GM12878 (cell line): ENCODE results near the gene FANCI. TPM values are rescaled to one million over a fixed set of nuclear protein-coding genes. Genes with fewer than 3 reads are reported as not detected.

Source experiments
- ATAC-seq: fragments of 200-7000 bp; cut with Tn5 transposase; 3 replicates; pipeline ENCODE4 v1.9.1; 2020; ENCODE audit warnings: mild to moderate bottlenecking, moderate library complexity
- BruUV-seq: library from RNA; stranded (reverse); fragments of 400-500 nt; replicated peaks from 2 replicates; lab custom pipeline; 2021; lab: Mats Ljungman, UMichigan
- CTCF ChIA-PET: fragments of 300-600 bp; sonication (Branson Sonifier 250); formaldehyde crosslinking; extraction: SDS; loops from one replicate; lab custom pipeline; 2021; ENCODE audit warnings: inconsistent platforms; lab: Yijun Ruan, JAX
- POLR2A ChIA-PET: fragments of 350-600 bp; formaldehyde crosslinking; extraction: SDS; loops from one replicate; lab custom pipeline; 2021; ENCODE audit warnings: inconsistent platforms; lab: Charles Lee
- RAD21 ChIA-PET: fragments of 300-600 bp; sonication (Branson Sonifier 250); formaldehyde crosslinking; loops from one replicate; lab custom pipeline; 2023; ENCODE audit warnings: antibody characterized with exemption; ENCODE audit not compliant: unreplicated experiment; lab: Charles Lee
- SMC1A ChIA-PET: fragments of 300-600 bp; sonication (Branson Sonifier 250); formaldehyde crosslinking; loops from one replicate; lab custom pipeline; 2023; ENCODE audit not compliant: unreplicated experiment, uncharacterized antibody; lab: Charles Lee
- DNase-seq: peaks from one replicate; pipeline ENCODE4 v3.0.0-alpha.2; 2011; ENCODE audit warnings: low read depth, low spot score
- FAIRE-seq: peaks from 3 replicates; lab custom pipeline; 2011; peaks lifted over from hg19 to GRCh38; lab: Jason Lieb, UNC
- H2AFZ ChIP-seq: 2 replicates; pipeline ENCODE4 v1.6.0; 2011; ENCODE audit warnings: low read depth, low read length, control low read depth; ENCODE audit not compliant: control insufficient read depth
- H3K27ac ChIP-seq: 2 replicates; pipeline ENCODE4 v1.5.1; 2011; ENCODE audit warnings: control low read depth; ENCODE audit not compliant: control insufficient read depth, insufficient read depth
- H3K27me3 ChIP-seq, 2 experiments: replicated peaks in 1 of 2; 2 replicates each; pipeline versions ENCODE4 v1.6.0 to v1.6.1; 2011; ENCODE audit warnings: low read length in 1 of 2; ENCODE audit not compliant: control insufficient read depth in 2 of 2, insufficient read depth in 2 of 2
- H3K36me3 ChIP-seq, 2 experiments: 2 replicates each; pipeline ENCODE4 v1.5.1; 2011; ENCODE audit warnings: low read length in 1 of 2; ENCODE audit not compliant: control insufficient read depth in 2 of 2, insufficient read depth in 2 of 2
- H3K4me1 ChIP-seq: 2 replicates; pipeline ENCODE4 v1.6.1; 2011; ENCODE audit warnings: mild to moderate bottlenecking, low read length, moderate library complexity, mixed read lengths; ENCODE audit not compliant: control insufficient read depth, insufficient read depth
- H3K4me2 ChIP-seq: 2 replicates; pipeline ENCODE4 v1.6.0; 2011; ENCODE audit warnings: control low read depth; ENCODE audit not compliant: control insufficient read depth, insufficient read depth
- H3K4me3 ChIP-seq: fragments of 200-600 bp; sonication (generic); 2 replicates; pipeline ENCODE4 v1.5.1; 2016
- H3K79me2 ChIP-seq: 2 replicates; pipeline ENCODE4 v1.6.0; 2011; ENCODE audit warnings: low read length; ENCODE audit not compliant: control insufficient read depth, insufficient read depth
- H3K9ac ChIP-seq: 2 replicates; pipeline ENCODE4 v1.8.0; 2011; ENCODE audit warnings: low read length, control low read depth, mixed read lengths; ENCODE audit not compliant: control insufficient read depth, insufficient read depth
- H3K9me3 ChIP-seq: replicated peaks from 3 replicates; pipeline ENCODE4 v1.5.1; 2011; ENCODE audit warnings: mild to moderate bottlenecking, low read length; ENCODE audit not compliant: control insufficient read depth, insufficient read depth
- H4K20me1 ChIP-seq: 2 replicates; pipeline ENCODE4 v1.6.0; 2011; ENCODE audit not compliant: control insufficient read depth, insufficient read depth
- E2F8 ChIP-seq: fragments of 450-650 bp; IDR thresholded peaks from 2 replicates; pipeline ENCODE4 v1.6.1; 2018; ENCODE audit warnings: mild to moderate bottlenecking, low read depth, moderate library complexity; ENCODE audit not compliant: partially characterized antibody
- FOXM1 ChIP-seq: IDR thresholded peaks from 2 replicates; pipeline ENCODE4 v1.6.1; 2012; ENCODE audit warnings: low read depth, mild to moderate bottlenecking, inconsistent platforms, low read length, moderate library complexity
- NFYA ChIP-seq: IDR thresholded peaks from 2 replicates; pipeline ENCODE4 v1.6.1; 2011; ENCODE audit warnings: low read depth, mild to moderate bottlenecking, low read length, improper control_type of control experiment, borderline replicate concordance
- NKRF ChIP-seq: fragments of 450-650 bp; conservative IDR thresholded peaks from 2 replicates; pipeline ENCODE4 v1.6.1; 2017; ENCODE audit warnings: mild to moderate bottlenecking, moderate library complexity
- PKNOX1 ChIP-seq: fragments of 450-650 bp; IDR thresholded peaks from 2 replicates; pipeline ENCODE4 v1.6.1; 2016; ENCODE audit warnings: mild to moderate bottlenecking
- POLR2AphosphoS5 ChIP-seq: IDR thresholded peaks from 2 replicates; pipeline ENCODE4 v1.6.1; 2011; ENCODE audit warnings: mild to moderate bottlenecking, low read length, inconsistent platforms
- RCOR1 ChIP-seq: conservative IDR thresholded peaks from 2 replicates; pipeline ENCODE4 v1.6.1; 2012; ENCODE audit warnings: low read depth, low read length, improper control_type of control experiment
- SIN3A ChIP-seq: IDR thresholded peaks from 2 replicates; pipeline ENCODE4 v1.6.1; 2012; ENCODE audit warnings: low read depth, low read length, improper control_type of control experiment
- SMC3 ChIP-seq: IDR thresholded peaks from 2 replicates; pipeline ENCODE4 v1.6.1; 2011; ENCODE audit warnings: low read length, improper control_type of control experiment, borderline replicate concordance
- SP1 ChIP-seq: IDR thresholded peaks from one replicate; pipeline ENCODE4 v1.6.1; 2011; ENCODE audit warnings: low read depth, low read length
- ZNF384 ChIP-seq: IDR thresholded peaks from 2 replicates; pipeline ENCODE4 v1.6.1; 2012; ENCODE audit warnings: low read depth, mild to moderate bottlenecking, low read length, improper control_type of control experiment, borderline replicate concordance
- WGBS: methylation state at CpG from one replicate; pipeline ENCODE4 v1.1.6; 2016; ENCODE audit warnings: low lambda C conversion rate; ENCODE audit not compliant: insufficient replicate concordance, insufficient coverage; ENCODE audit errors: missing lambda C conversion rate; 5-methylcytosine and 5-hydroxymethylcytosine counted together
- in situ Hi-C: fragments of 300-500 bp; cut with MboI; formaldehyde crosslinking; loops from 9 replicates; pipeline ENCODE4 v1.14.3; 2018; ENCODE audit warnings: mixed read lengths
- intact Hi-C: fragments of 100-400 bp; cut with micrococcal nuclease; formaldehyde crosslinking; loops from one replicate; pipeline ENCODE4 v1.14.2; 2022; ENCODE audit not compliant: unreplicated experiment
- polyA plus RNA-seq, 11 experiments: library from polyadenylated mRNA; depleted of rRNA in 4 of 11; unstranded in 6 of 11; stranded (reverse) in 5 of 11; fragments of >200 nt; fragmentation: Nextera tagmentation in 4 of 11; fragmentation: Illumina TruSeq in 1 of 11; extraction: Ambion mirVana in 4 of 11; extraction: Trizol in 1 of 11; gene quantifications; 1 replicate in 1 of 11; 2 replicates in 10 of 11; pipeline versions ENCODE4 v1.2.1 to v1.2.3, GENCODE V29; 2011 to 2016; ENCODE audit warnings: inconsistent platforms in 2 of 11, missing spikeins in 2 of 11, low read depth in 1 of 11
- total RNA-seq, 4 experiments: library from RNA; depleted of rRNA in 3 of 4; stranded (reverse); fragments of >200 nt in 3 of 4; fragmentation: Illumina TruSeq in 1 of 4; extraction: Trizol in 1 of 4; gene quantifications; 2 replicates each; pipeline versions ENCODE4 v1.2.1 to v1.2.3, GENCODE V29; 2013 to 2021
- TF ChIP-seq, protein P1 (sequence below): fragments of 450-650 bp; IDR thresholded peaks from 2 replicates; pipeline ENCODE4 v1.6.1; 2017; ENCODE audit warnings: mild to moderate bottlenecking, moderate library complexity

The FANCI gene
- total and polyA plus RNA-seq, 10 of the 15 experiments (the other 5 are each of a cell fraction or from before 2014, with no cell fraction given): 38.1 to 129 (median 82.4) TPM

DNA sequence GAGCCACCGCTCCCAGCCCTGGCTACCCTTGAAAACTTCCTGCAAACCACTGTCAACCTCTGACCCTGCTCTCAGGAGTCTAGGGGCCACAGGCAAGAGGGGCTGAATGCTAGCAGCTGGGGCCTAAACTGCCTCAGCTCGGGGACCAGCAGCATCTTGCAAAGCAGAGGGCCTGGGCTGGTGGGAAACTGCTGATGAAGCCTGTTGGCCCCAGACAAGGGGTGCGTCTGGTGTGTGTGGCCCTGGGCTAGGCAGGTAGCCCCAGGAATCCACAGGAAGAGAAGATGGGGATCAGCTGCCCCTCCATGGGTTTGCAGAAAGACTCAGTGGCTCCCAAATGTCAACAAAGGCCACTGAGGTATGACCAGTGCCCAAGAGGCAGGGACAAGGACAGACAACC lies 99.1 kb downstream of the FANCI start (continued):
- TF ChIP-seq, protein P1, sequence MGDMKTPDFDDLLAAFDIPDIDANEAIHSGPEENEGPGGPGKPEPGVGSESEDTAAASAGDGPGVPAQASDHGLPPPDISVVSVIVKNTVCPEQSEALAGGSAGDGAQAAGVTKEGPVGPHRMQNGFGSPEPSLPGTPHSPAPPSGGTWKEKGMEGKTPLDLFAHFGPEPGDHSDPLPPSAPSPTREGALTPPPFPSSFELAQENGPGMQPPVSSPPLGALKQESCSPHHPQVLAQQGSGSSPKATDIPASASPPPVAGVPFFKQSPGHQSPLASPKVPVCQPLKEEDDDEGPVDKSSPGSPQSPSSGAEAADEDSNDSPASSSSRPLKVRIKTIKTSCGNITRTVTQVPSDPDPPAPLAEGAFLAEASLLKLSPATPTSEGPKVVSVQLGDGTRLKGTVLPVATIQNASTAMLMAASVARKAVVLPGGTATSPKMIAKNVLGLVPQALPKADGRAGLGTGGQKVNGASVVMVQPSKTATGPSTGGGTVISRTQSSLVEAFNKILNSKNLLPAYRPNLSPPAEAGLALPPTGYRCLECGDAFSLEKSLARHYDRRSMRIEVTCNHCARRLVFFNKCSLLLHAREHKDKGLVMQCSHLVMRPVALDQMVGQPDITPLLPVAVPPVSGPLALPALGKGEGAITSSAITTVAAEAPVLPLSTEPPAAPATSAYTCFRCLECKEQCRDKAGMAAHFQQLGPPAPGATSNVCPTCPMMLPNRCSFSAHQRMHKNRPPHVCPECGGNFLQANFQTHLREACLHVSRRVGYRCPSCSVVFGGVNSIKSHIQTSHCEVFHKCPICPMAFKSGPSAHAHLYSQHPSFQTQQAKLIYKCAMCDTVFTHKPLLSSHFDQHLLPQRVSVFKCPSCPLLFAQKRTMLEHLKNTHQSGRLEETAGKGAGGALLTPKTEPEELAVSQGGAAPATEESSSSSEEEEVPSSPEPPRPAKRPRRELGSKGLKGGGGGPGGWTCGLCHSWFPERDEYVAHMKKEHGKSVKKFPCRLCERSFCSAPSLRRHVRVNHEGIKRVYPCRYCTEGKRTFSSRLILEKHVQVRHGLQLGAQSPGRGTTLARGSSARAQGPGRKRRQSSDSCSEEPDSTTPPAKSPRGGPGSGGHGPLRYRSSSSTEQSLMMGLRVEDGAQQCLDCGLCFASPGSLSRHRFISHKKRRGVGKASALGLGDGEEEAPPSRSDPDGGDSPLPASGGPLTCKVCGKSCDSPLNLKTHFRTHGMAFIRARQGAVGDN: no peak
- TF ChIP-seq POLR2AphosphoS5 (no peak), SP1 (no peak)

- CTCF ChIA-PET: interaction anchor here (5.4 kb wide), 1 partner anchor 13 kb away, joined by 33 read pairs; no protein-coding TSS in a partner anchor
- no peak overlapping the region for H3K9ac ChIP-seq
- H3K4me1 ChIP-seq: no peaks in the 10 kb centered on the region
- no peak for FAIRE-seq
- no peak for DNase-seq
- no peak overlapping the region for H2AFZ ChIP-seq
- no peaks in the 10 kb centered on the region for H3K36me3 ChIP-seq
- in situ Hi-C loops: no loop called here
- no peaks in the 10 kb centered on the region for H4K20me1 ChIP-seq
- no peaks in the 10 kb centered on the region for H3K79me2 ChIP-seq
- SMC1A ChIA-PET: interaction anchor here (0.6 to 0.8 kb wide), 2 partner anchors 10 to 44 kb away, joined by 3 read pairs; partner anchors contain the start of gene POLG
- POLR2A ChIA-PET: no interaction called here
- WGBS: 18% methylated on average over 4 of the region's 4 CpGs
- no TSS peak for BruUV-seq
- H3K27me3 ChIP-seq: peaks cover 0 to 8% of the 10 kb centered on the region in 2 experiments
- intact Hi-C loops: no loop called here
- H3K4me2 ChIP-seq: no peak overlapping the region
- no peak for ATAC-seq
- no peak overlapping the region for H3K27ac ChIP-seq
- RAD21 ChIA-PET: interaction anchor here (2.0 kb wide), 1 partner anchor 138 kb away, joined by 6 read pairs; no protein-coding TSS in a partner anchor
- H3K4me3 ChIP-seq: no peak overlapping the region
- no peaks in the 10 kb centered on the region for H3K9me3 ChIP-seq
- TF ChIP-seq RCOR1: no peak
- TF ChIP-seq PKNOX1: no peak
- TF ChIP-seq SIN3A: no peak
- no peak for TF ChIP-seq E2F8
- TF ChIP-seq FOXM1: no peak
- no peak for TF ChIP-seq SP1
- no peak for TF ChIP-seq ZNF384
- TF ChIP-seq SMC3: no peak
- TF ChIP-seq NKRF: no peak
- TF ChIP-seq NFYA: no peak
These were observed 101.5 kb downstream of the FANCI start for GRCh38 chr15:89345248-89345647.
